ENCODE data around the gene ZNF385B.
A peak's percentile ranks its signal among the peaks of the same experiment; 100 is the strongest.

The ZNF385B gene

GRCh38 chr2:179619947-179620467, 241.4 kb downstream of the ZNF385B start:
- DNase-seq = no peak

DNA sequence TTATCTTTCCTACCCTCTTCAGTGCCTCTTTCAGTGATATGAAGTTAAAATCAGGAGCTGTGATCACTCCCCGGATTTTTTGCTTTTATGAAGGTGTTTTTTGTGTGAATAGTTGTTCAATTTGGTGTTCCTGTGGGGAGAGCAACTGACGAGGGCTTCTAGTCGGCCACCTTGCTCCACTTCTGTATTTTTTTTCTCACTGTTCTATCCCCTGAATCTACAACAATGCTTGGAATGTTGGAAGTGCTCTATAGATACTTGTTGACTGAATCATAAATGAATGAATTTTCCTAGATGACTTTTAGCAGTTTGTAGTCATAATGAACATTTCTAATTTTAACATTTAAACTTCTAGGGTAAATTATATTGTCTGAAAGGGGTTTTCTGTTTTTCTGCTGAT, 247.3 kb downstream of the ZNF385B start:
- DNase-seq = no peak

GRCh38 chr2:179613701-179614100, 247.7 kb downstream of the ZNF385B start:
- no peak for DNase-seq

DNA sequence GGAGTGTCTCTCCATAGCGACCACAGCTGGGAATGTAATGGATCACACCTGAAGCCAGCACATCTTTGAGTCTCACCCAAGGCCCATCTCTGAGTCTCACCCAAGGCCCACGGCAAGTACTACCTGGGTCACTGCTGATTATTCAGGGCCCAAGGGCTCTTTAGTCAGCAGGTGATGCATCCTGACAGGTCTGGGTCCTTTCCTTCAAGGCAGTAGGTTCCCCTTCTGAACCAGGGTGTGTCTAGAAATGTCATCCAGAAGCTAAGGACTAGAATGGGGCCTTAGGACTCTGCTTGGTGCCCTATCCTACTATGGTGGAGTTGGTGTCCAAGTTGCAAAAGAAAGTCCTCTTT, 248.1 kb downstream of the ZNF385B start:
- no peak for DNase-seq

GRCh38 chr2:179612591-179613298, 248.7 kb downstream of the ZNF385B start:
- DNase-seq = no peak

DNA sequence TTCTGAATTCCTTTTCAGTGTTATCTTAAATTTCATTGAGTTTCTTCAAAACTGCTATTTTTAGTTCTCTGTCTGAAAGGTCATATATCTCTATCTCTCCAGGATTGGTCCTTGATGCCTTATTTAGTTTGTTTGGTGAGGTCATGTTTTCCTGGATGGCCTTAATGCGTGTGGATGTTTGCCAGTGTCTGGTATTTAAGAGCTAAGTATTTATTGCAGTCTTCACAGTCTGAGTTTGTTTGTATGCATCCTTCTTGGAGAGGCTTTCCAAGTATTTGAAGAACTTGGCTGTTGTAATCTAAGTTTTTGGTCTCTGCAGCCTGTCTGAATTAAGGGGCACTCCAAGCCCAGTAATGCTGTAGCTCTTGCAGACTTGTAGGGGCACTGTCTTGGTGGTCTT, 249.3 kb downstream of the ZNF385B start:
- DNase-seq = no peak

DNA sequence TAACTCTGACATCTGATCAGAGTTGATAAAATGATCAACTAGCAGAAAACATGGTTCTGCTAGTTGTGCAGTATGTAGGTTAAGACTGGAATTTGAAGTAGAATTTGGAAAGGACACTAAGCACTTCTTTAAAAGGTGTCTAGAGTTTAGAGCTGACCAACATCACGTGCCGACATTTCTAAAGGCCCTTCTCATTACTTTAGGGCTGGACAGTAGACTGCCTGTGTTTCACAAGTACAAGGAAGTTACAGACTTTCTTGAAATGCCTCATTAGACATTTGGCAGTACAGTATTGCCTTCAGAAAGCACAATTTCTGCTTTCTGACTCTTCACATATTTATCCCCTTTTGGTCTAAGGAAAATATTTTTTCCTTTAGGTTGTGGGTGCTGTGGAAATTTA, 255.3 kb downstream of the ZNF385B start:
- DNase-seq = no peak

DNA sequence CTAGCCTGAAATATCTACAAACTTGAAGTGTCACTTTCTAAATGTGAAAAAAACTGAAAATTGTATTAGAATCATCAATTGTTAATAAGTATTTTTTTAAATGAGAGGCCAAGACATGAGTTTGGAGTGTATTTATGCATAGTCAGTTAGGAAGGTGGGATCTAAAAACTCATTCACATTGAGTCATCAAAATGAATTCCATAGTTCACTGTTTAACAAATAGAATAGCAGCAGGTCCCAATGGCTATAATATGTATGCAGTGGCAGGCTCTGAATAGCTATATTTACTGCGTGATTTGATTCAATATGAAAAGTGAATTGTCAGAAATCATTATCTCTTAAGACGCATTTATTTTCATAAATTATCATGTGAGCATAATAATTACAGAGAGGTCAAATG, 256.1 kb downstream of the ZNF385B start:
- no peak for DNase-seq

DNA sequence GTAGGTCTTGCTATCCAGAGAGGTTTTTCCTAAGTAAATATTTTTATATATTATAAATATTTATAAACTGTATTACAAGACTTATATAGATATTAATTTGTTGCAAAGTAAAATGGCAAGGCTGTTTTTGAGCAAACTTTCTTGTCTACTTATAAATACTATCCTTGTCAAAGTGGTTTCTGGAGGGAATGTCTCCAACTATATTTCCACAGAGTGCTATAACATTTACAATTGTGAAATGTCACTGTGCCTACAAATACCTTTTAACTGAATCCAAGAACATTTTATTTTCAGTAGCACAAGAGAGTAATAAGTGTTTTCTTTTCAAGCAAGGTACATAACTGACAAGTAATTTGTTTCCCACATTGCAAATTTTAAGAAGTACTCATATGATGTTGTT, 256.8 kb downstream of the ZNF385B start:
- no peak for DNase-seq

- DNase-seq = no peak
Observed at GRCh38 chr2:179602452-179602851, 259.0 kb downstream of the ZNF385B start.

DNA sequence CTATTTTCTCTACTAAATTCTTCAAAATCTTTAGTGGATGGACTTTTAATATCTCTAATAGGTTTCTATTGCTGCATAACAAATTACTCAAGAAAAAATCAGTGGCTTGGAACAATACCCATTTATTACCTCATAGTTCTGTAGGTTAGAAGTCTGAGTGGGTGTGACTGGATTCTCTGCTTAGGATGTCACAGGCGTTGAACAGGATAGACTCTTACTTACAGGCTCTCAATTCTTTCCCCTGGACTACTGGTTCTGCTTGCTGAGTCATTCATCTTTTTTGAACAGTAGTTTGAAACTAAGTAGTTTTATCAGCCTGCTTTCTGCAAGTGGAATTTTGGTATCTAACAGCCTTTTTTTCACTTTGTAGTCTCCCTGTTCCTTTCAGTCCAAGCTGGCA, 265.4 kb downstream of the ZNF385B start:
- no peak for DNase-seq

- DNase-seq = no peak
Observed at GRCh38 chr2:179595284-179595683, 266.1 kb downstream of the ZNF385B start.

DNA sequence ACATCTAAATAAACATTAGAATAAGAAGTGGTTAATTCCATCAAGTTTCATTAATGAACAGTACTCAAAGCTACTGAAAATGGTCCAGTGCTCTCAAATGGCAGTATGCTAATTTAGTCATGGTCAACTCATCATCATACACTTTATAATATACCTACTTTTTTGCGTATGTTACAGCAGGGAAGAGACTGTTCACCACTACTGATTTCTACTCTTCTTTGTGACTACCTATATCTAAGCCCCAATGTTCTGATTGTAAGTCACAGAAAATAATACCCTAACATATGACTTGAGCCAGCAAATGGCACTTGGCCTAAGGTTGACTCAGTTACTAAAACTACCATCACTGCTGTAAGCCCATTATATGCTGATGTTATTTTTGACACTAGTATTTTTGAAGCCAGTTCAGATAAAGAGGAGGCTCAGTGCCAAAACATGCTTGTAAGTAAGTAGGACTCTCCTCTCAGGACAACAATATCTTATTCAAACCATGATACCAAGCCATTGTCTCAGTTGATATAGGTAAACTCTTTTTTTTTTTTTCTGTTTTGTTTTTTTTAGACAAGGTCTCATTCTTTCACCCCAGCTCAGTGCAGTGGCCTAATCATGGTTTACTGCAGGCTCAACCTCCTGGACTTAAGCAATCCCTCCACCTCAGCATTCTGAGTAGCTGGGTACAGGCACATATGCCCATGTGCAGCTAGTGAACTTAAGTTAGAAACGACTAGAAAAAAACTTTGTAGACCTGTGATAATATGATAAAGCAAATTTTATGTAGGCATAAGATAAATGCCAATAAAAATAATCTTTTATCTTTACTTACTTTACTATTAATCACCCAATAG, 266.9 kb downstream of the ZNF385B start:
- no peak for DNase-seq

DNA sequence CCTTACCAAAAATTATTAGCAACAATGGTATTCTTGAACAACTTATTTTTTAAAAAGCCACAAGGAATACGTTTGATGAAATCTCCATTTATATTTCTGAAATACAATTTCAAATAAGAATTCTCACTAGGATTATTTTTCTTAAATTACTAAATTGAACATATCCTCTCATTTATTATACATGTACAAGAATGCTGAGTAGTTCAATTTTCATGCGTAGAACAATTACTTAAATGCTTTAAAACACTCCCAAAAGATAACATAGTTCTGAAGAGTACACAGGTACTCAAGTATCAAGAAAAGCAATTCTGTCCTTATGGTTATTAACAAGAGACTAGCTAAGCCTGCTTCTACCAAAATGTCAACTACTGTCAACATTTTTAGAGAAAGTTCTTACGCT, 268.1 kb downstream of the ZNF385B start:
- DNase-seq = no peak

- DNase-seq = peak; percentile 24
Observed at GRCh38 chr2:179592167-179592936, 269.1 kb downstream of the ZNF385B start.

GRCh38 chr2:179591690-179592089, 269.7 kb downstream of the ZNF385B start:
- DNase-seq = no peak

DNA sequence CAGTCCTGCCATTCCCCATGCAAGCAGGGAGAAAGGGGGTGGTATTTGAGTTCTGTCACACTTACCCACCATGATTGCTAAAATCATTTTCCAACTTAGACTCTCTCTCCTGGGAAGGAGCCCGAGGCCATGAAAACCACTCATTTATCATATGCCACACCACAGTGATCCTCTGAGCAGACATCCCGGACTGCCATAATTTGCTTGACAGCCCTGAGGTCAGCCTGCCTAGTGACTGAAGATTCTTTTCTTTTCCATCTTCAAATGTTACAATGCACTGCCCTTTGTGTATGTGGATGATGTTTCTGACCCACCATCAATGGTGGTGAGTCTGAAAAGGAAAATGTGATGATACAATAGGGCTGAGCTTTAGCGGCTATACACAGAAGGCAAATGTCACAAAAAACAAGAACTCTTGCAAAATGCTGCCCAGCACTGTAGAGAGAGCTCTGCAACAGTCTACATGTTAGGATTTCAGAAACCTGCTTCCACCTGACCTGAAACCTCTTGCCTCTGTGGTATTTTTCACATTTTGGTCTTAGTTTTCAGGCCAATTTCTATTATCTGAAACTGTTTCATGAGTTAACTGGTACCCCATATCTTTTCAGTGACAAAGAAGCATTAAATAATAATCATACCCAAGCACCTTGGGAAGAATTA, 272.8 kb downstream of the ZNF385B start:
- DNase-seq = no peak

- no peak for DNase-seq
Observed at GRCh38 chr2:179584760-179585159, 276.7 kb downstream of the ZNF385B start.

DNA sequence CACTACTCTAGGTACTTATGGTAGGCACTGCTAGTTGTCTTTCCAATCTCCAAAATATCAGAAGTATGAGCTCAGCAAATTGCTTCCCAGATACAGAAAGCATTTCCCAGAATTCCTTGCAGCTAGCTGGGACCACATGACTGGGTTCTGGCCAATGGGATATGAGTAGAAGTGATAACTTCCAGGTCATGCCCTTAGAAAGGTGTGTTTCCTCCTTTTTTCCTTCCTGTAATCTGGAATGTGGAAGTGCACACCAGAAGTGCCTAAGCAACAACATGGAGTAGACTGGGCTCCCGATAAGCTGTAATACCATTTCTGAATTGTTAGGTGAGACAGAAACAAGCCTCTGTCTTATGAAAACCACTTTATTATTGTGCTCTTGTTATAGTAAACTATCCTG, 279.8 kb downstream of the ZNF385B start:
- no peak for DNase-seq

GRCh38 chr2:179580378-179581146, 280.9 kb downstream of the ZNF385B start:
- DNase-seq = no peak

GRCh38 chr2:179579800-179580199, 281.6 kb downstream of the ZNF385B start:
- no peak for DNase-seq

Data from amniotic stem cell (primary cell).